ENCODE results near the gene DGKI. TPM values are rescaled to one million over a fixed set of nuclear protein-coding genes. Genes with fewer than 3 reads are reported as not detected.

Gene DGKI
- total and polyA plus RNA-seq, 2 donors (not counting 1 experiment from before 2014, with no cell fraction given) = 0.74 to 2.1 TPM

DNA sequence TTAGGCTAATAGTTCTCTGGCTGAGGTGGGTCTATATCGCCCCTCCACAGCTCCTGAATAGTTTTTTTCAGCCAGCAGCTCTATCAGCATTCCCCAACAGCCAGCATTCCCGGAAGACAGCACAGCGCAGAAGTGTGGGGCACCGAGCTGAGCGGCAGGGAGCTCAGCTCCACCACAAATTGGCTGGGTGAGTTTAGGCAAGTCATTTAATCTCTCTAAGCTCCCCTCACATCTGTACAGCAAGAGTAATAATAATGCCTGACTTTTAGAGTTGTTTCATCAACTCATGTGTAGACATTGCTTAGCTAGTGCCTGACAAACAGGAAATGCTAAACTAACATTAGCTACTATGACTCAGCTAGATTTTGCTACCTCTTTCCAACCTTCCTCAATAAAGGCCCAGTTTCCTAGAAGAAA is 255.3 kb downstream of the DGKI start:
- H3K9ac ChIP-seq (ENCODE audit: insufficient read depth, low read length) = no peak overlapping the region
- H3K4me3 ChIP-seq (replicated peaks in 1 of 4; ENCODE audit: control extremely low read depth in 1 of 4, insufficient read depth in 1 of 4, low read depth in 3 of 4, low read length in 4 of 4) = no peak overlapping the region
- no peak for TF ChIP-seq EZH2 (IDR thresholded peaks at IDR 0.05; ENCODE audit: low read length, missing control alignments)
- TF ChIP-seq, protein P1, sequence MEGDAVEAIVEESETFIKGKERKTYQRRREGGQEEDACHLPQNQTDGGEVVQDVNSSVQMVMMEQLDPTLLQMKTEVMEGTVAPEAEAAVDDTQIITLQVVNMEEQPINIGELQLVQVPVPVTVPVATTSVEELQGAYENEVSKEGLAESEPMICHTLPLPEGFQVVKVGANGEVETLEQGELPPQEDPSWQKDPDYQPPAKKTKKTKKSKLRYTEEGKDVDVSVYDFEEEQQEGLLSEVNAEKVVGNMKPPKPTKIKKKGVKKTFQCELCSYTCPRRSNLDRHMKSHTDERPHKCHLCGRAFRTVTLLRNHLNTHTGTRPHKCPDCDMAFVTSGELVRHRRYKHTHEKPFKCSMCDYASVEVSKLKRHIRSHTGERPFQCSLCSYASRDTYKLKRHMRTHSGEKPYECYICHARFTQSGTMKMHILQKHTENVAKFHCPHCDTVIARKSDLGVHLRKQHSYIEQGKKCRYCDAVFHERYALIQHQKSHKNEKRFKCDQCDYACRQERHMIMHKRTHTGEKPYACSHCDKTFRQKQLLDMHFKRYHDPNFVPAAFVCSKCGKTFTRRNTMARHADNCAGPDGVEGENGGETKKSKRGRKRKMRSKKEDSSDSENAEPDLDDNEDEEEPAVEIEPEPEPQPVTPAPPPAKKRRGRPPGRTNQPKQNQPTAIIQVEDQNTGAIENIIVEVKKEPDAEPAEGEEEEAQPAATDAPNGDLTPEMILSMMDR (conservative IDR thresholded peaks at IDR 0.05 in 1 of 2, IDR thresholded peaks at IDR 0.05 in 1 of 2; ENCODE audit: low read depth in 1 of 2, low read length in 2 of 2) = no peak
- no peaks in the 10 kb centered on the region for H3K36me3 ChIP-seq (ENCODE audit: control insufficient read depth, insufficient read depth, low read length)
- no peaks in the 10 kb centered on the region for H3K27me3 ChIP-seq (ENCODE audit: control insufficient read depth, insufficient read depth, low read length)
- peaks cover 4% of the 10 kb centered on the region for H3K4me1 ChIP-seq (ENCODE audit: control insufficient read depth, extremely low read depth, insufficient read depth, low read length)
- H2AFZ ChIP-seq (ENCODE audit: low read length) = peak overlapping the region; percentile 27
- DNase-seq (ENCODE audit: low read depth in 2 of 2) = peak; percentile 70 to 80
- H3K4me2 ChIP-seq (ENCODE audit: extremely low read depth, insufficient read depth, low read length) = peak overlapping the region; percentile 4
- H4K20me1 ChIP-seq (ENCODE audit: control insufficient read depth, extremely low read depth, insufficient read depth, low read length) = no peaks in the 10 kb centered on the region
- no peaks in the 10 kb centered on the region for H3K9me3 ChIP-seq (ENCODE audit: control insufficient read depth, insufficient read depth, low read depth, low read length)
- peak overlapping the region; percentile 11 for H3K27ac ChIP-seq (ENCODE audit: insufficient read depth, low read length)
- no peaks in the 10 kb centered on the region for H3K79me2 ChIP-seq (ENCODE audit: control insufficient read depth, insufficient read depth, low read length)

DNA sequence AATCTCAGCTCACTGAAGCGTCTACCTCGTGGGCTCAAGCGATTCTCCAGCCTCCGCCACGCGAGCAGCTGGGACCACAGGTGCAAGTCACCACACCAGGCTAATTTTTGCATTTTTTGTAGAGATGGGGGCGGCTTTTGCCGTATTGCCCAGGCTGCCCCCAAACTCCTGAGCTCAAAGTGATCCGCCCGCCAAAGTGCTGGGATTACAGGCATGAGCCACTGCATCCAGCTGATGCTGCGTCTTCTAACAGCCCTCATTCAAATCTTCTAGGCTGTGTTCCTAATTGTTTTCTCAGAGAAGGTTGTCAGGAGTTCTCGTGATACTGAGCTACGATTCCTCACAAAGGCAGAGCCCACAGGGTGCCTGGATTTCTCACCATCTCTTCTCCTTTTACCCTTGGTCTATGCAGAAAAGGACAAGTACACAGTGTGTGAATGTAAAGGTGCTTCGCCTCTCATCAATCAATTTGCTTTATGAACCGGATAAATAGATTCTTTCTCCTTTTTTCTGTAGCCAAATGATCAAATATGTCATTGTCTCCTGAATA is 255.9 kb downstream of the DGKI start:
- no peaks in the 10 kb centered on the region for H3K9me3 ChIP-seq (ENCODE audit: control insufficient read depth, insufficient read depth, low read depth, low read length)
- H3K4me1 ChIP-seq (ENCODE audit: control insufficient read depth, extremely low read depth, insufficient read depth, low read length) = peaks cover 4% of the 10 kb centered on the region
- H3K9ac ChIP-seq (ENCODE audit: insufficient read depth, low read length) = no peak overlapping the region
- H3K4me3 ChIP-seq (replicated peaks in 1 of 4; ENCODE audit: control extremely low read depth in 1 of 4, insufficient read depth in 1 of 4, low read depth in 3 of 4, low read length in 4 of 4) = no peak overlapping the region
- TF ChIP-seq, protein P1 (conservative IDR thresholded peaks at IDR 0.05 in 1 of 2, IDR thresholded peaks at IDR 0.05 in 1 of 2; ENCODE audit: low read depth in 1 of 2, low read length in 2 of 2) = no peak
- TF ChIP-seq EZH2 (IDR thresholded peaks at IDR 0.05; ENCODE audit: low read length, missing control alignments) = no peak
- no peaks in the 10 kb centered on the region for H3K36me3 ChIP-seq (ENCODE audit: control insufficient read depth, insufficient read depth, low read length)
- DNase-seq (ENCODE audit: low read depth in 2 of 2) = no peak
- H2AFZ ChIP-seq (ENCODE audit: low read length) = no peak overlapping the region
- no peak overlapping the region for H3K27ac ChIP-seq (ENCODE audit: insufficient read depth, low read length)
- H3K4me2 ChIP-seq (ENCODE audit: extremely low read depth, insufficient read depth, low read length) = no peak overlapping the region
- no peaks in the 10 kb centered on the region for H4K20me1 ChIP-seq (ENCODE audit: control insufficient read depth, extremely low read depth, insufficient read depth, low read length)
- H3K27me3 ChIP-seq (ENCODE audit: control insufficient read depth, insufficient read depth, low read length) = no peaks in the 10 kb centered on the region
- no peaks in the 10 kb centered on the region for H3K79me2 ChIP-seq (ENCODE audit: control insufficient read depth, insufficient read depth, low read length)

DNA sequence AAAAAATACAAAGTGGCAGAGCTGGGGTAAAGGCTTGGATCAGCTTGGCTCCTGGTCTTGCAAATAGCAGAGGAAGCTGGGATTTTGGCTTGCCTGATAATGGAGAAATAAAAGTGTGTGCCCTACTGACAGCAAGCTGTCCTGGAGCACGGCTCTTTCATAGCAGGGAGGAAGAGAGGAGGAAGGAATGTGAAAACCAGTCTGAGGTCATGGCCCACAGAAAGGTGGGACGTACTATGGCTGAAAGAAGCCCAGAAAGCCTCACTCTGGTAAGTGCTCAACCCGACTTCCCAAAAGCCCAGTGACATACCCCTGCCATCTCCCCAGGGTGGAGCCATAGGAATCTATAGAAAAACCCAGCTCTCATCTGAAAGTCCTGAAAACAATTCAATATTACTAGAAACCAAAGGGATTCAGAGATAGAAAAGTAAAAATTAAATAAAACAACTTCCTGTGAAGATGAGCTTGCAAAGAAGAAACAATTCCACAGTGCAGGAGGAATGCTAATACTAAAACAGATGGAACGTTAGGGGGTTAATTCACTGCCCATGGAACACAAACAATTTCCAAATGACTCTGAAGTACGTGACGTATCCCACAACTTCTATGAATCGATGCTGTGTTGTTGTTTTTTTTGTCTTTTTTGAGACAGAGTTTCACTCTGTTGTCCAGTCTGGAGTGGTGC is 256.6 kb downstream of the DGKI start:
- DNase-seq (ENCODE audit: low read depth in 2 of 2) = peak in 1 of 2 donors; percentile 54
- Histone ChIP-seq H3K79me2 (ENCODE audit: control insufficient read depth, insufficient read depth, low read length) (no peaks in the 10 kb centered on the region), H3K4me2 (ENCODE audit: extremely low read depth, insufficient read depth, low read length) (no peak overlapping the region), H3K27ac (ENCODE audit: insufficient read depth, low read length) (no peak overlapping the region), H3K9ac (ENCODE audit: insufficient read depth, low read length) (no peak overlapping the region), H3K4me1 (ENCODE audit: control insufficient read depth, extremely low read depth, insufficient read depth, low read length) (peaks cover 4% of the 10 kb centered on the region), H3K36me3 (ENCODE audit: control insufficient read depth, insufficient read depth, low read length) (no peaks in the 10 kb centered on the region), H3K9me3 (ENCODE audit: control insufficient read depth, insufficient read depth, low read depth, low read length) (no peaks in the 10 kb centered on the region), H2AFZ (ENCODE audit: low read length) (no peak overlapping the region), H3K27me3 (ENCODE audit: control insufficient read depth, insufficient read depth, low read length) (no peaks in the 10 kb centered on the region), H4K20me1 (ENCODE audit: control insufficient read depth, extremely low read depth, insufficient read depth, low read length) (no peaks in the 10 kb centered on the region), H3K4me3 (replicated peaks in 1 of 4; ENCODE audit: control extremely low read depth in 1 of 4, insufficient read depth in 1 of 4, low read depth in 3 of 4, low read length in 4 of 4) (no peak overlapping the region)
- TF ChIP-seq, protein P1 (conservative IDR thresholded peaks at IDR 0.05 in 1 of 2, IDR thresholded peaks at IDR 0.05 in 1 of 2; ENCODE audit: low read depth in 1 of 2, low read length in 2 of 2) = no peak
- no peak for TF ChIP-seq EZH2 (IDR thresholded peaks at IDR 0.05; ENCODE audit: low read length, missing control alignments)
